ENCODE measurements around the gene SIN3A. TPM values are rescaled to one million over a fixed set of nuclear protein-coding genes. Genes with fewer than 3 reads are reported as not detected.
A peak's percentile ranks its signal among the peaks of the same experiment; 100 is the strongest.

Gene SIN3A
- total and polyA plus RNA-seq, 2 experiments from 2014 or later = 24.3 to 73.0 TPM

GRCh38 chr15:75369897-75370581 lies 81.5 kb downstream of the SIN3A start:
- TF ChIP-seq POLR2AphosphoS5 (IDR thresholded peaks at IDR 0.05; ENCODE audit: low read depth) (no peak), STAT1 (IDR thresholded peaks at IDR 0.05; ENCODE audit: unreplicated experiment) (no peak), CREB1 (CRISPR knock-in tag; IDR thresholded peaks at IDR 0.05; ENCODE audit: low read depth) (no peak), JUNB (IDR thresholded peaks at IDR 0.05; ENCODE audit: unreplicated experiment) (no peak), EZH2 (IDR thresholded peaks at IDR 0.05; ENCODE audit: low read depth, unreplicated experiment) (no peak), ETS1 (IDR thresholded peaks at IDR 0.05) (no peak), EZH2phosphoT487 (IDR thresholded peaks at IDR 0.05; ENCODE audit: unreplicated experiment) (no peak), ZNF114 (CRISPR knock-in tag; IDR thresholded peaks at IDR 0.05) (no peak), REST (IDR thresholded peaks at IDR 0.05; ENCODE audit: unreplicated experiment) (no peak), NANOG (IDR thresholded peaks at IDR 0.05; ENCODE audit: borderline replicate concordance) (no peak), ZNF462 (CRISPR knock-in tag; IDR thresholded peaks at IDR 0.05) (no peak), ZNF331 (CRISPR knock-in tag; IDR thresholded peaks at IDR 0.05; ENCODE audit: low read depth) (no peak), CTCF (conservative IDR thresholded peaks at IDR 0.05; ENCODE audit: low read depth in 2 of 2) (no peak)
- no peaks in the 10 kb centered on the region for H3K27me3 ChIP-seq (ENCODE audit: insufficient read depth)
- peaks cover 33% of the 10 kb centered on the region; the same call in 1 of the 2 replicates for H3F3A ChIP-seq (replicated peaks; ENCODE audit: low read depth)
- peaks cover 15% of the 10 kb centered on the region for H3K79me2 ChIP-seq (replicated peaks; ENCODE audit: insufficient read depth)
- no peak for ATAC-seq
- peak overlapping the region; percentile 87 for H3K4me3 ChIP-seq
- H3K27ac Mint-ChIP-seq = peak overlapping the region; percentile 98; the same call in 1 of the 2 replicates
- H3K4me3 Mint-ChIP-seq = peak overlapping the region; percentile 89
- H3K36me3 Mint-ChIP-seq (ENCODE audit: low read depth) = peaks cover 65% of the 10 kb centered on the region
- H3K4me1 Mint-ChIP-seq = peaks cover 12% of the 10 kb centered on the region
- peak overlapping the region; percentile 85 for H3K4me2 ChIP-seq
- H2AFZ ChIP-seq = no peak overlapping the region
- peaks cover 11% of the 10 kb centered on the region for H3K27me3 Mint-ChIP-seq (ENCODE audit: insufficient read depth, low read depth, poor library complexity)
- H3K4me1 ChIP-seq (ENCODE audit: insufficient read depth) = peaks cover 13% of the 10 kb centered on the region; the same call in 1 of the 2 replicates
- peaks cover 16% of the 10 kb centered on the region for H4K20me1 ChIP-seq (replicated peaks; ENCODE audit: insufficient read depth)
- H3K27ac ChIP-seq (ENCODE audit: low read depth) = peak overlapping the region; percentile 98; the same call in 1 of the 2 replicates
- no peaks in the 10 kb centered on the region; the same call in 2 of the 3 replicates for H3K9me3 Mint-ChIP-seq
- H3K36me3 ChIP-seq (ENCODE audit: insufficient read depth) = peaks cover 25% of the 10 kb centered on the region
- no peaks in the 10 kb centered on the region for H3K9me2 ChIP-seq (ENCODE audit: insufficient read depth)
- no peak for DNase-seq (ENCODE audit: low spot score)

Data from GM23338 (cell line).